Measurements from ENCODE around the gene IVL. TPM values are rescaled to one million over a fixed set of nuclear protein-coding genes. Genes with fewer than 3 reads are reported as not detected.

The IVL gene
- total RNA-seq, 4 donors from 2014 or later: not detected

- intact Hi-C loops (cut with DNase I; ENCODE audit: low total_unique reads): no loop called here
- no peak for ATAC-seq
- no peaks in the 10 kb centered on the region for H3K36me3 ChIP-seq
- no peaks in the 10 kb centered on the region for H3K27me3 ChIP-seq
- no peak overlapping the region for H3K27ac ChIP-seq
- no peaks in the 10 kb centered on the region for H3K4me1 ChIP-seq
- in situ Hi-C loops (cut with MboI; ENCODE audit: low sequenced_read_pairs in 4 of 4): no loop called here
- H3K4me3 ChIP-seq: no peak overlapping the region
- H3K9me3 ChIP-seq: no peaks in the 10 kb centered on the region
- TF ChIP-seq POLR2A (IDR thresholded peaks at IDR 0.05) (no peak), CTCF (IDR thresholded peaks at IDR 0.05 in 4 of 5, conservative IDR thresholded peaks at IDR 0.05 in 1 of 5) (no peak)
- DNase-seq: no peak
Measured at GRCh38 chr1:152879559-152880198, 28.7 kb upstream of the IVL start.

DNA sequence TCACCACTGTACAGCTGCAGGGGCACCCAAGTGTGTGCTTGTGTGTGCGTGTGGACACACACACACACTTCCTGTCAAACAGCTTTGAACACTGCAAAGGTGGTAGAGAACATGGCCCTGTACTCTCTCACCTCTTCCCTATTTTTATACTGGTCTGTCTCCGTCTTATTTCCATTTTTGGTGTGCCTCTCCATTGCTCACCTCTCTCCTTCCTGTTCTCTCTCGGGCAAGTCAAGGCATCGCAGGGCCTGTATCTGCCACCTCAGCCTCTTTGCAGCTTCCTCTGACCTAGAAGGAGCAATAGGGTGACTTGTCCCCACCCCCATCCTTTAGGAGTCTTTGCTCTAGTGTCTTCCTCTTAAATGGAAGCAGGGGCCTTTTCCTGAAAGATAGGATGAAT lies 28.0 kb upstream of the IVL start:
- Histone ChIP-seq H3K27ac (no peak overlapping the region), H3K36me3 (no peaks in the 10 kb centered on the region), H3K4me1 (no peaks in the 10 kb centered on the region), H3K27me3 (no peaks in the 10 kb centered on the region), H3K4me3 (no peak overlapping the region), H3K9me3 (no peaks in the 10 kb centered on the region)
- intact Hi-C loops (cut with DNase I; ENCODE audit: low total_unique reads) (no loop called here), in situ Hi-C loops (cut with MboI; ENCODE audit: low sequenced_read_pairs in 4 of 4) (no loop called here)
- TF ChIP-seq POLR2A (IDR thresholded peaks at IDR 0.05) (no peak), CTCF (IDR thresholded peaks at IDR 0.05 in 4 of 5, conservative IDR thresholded peaks at IDR 0.05 in 1 of 5) (no peak)
- ATAC-seq (no peak), DNase-seq (no peak)

GRCh38 chr1:152880907-152881306 lies 27.4 kb upstream of the IVL start:
- intact Hi-C loops (cut with DNase I; ENCODE audit: low total_unique reads): no loop called here

GRCh38 chr1:152884085-152884484 lies 24.3 kb upstream of the IVL start:
- TF ChIP-seq CTCF (IDR thresholded peaks at IDR 0.05 in 4 of 5, conservative IDR thresholded peaks at IDR 0.05 in 1 of 5) (no peak), POLR2A (IDR thresholded peaks at IDR 0.05) (no peak)
- no peaks in the 10 kb centered on the region for H3K4me1 ChIP-seq
- no peak overlapping the region for H3K4me3 ChIP-seq
- H3K27ac ChIP-seq: no peak overlapping the region
- in situ Hi-C loops (cut with MboI; ENCODE audit: low sequenced_read_pairs in 4 of 4) (no loop called here), intact Hi-C loops (cut with DNase I; ENCODE audit: low total_unique reads) (no loop called here)
- DNase-seq: no peak
- no peaks in the 10 kb centered on the region for H3K27me3 ChIP-seq
- ATAC-seq: no peak
- H3K36me3 ChIP-seq: no peaks in the 10 kb centered on the region
- no peaks in the 10 kb centered on the region for H3K9me3 ChIP-seq

More at GRCh38 chr1:152880907-152881306, 27.4 kb upstream of the IVL start:
- in situ Hi-C loops (cut with MboI; ENCODE audit: low sequenced_read_pairs in 4 of 4): no loop called here
- Histone ChIP-seq H3K4me1 (no peaks in the 10 kb centered on the region), H3K9me3 (no peaks in the 10 kb centered on the region), H3K27me3 (no peaks in the 10 kb centered on the region), H3K4me3 (no peak overlapping the region), H3K36me3 (no peaks in the 10 kb centered on the region), H3K27ac (no peak overlapping the region)
- no peak for ATAC-seq
- no peak for TF ChIP-seq CTCF (IDR thresholded peaks at IDR 0.05 in 4 of 5, conservative IDR thresholded peaks at IDR 0.05 in 1 of 5)
- no peak for TF ChIP-seq POLR2A (IDR thresholded peaks at IDR 0.05)
- no peak for DNase-seq

GRCh38 chr1:152884506-152884905 lies 23.8 kb upstream of the IVL start:
- H3K27ac ChIP-seq: no peak overlapping the region
- intact Hi-C loops (cut with DNase I; ENCODE audit: low total_unique reads): no loop called here
- no peaks in the 10 kb centered on the region for H3K9me3 ChIP-seq
- H3K27me3 ChIP-seq: no peaks in the 10 kb centered on the region
- DNase-seq (no peak), ATAC-seq (no peak)
- TF ChIP-seq CTCF (IDR thresholded peaks at IDR 0.05 in 4 of 5, conservative IDR thresholded peaks at IDR 0.05 in 1 of 5): no peak
- TF ChIP-seq POLR2A (IDR thresholded peaks at IDR 0.05): no peak
- H3K36me3 ChIP-seq: no peaks in the 10 kb centered on the region
- in situ Hi-C loops (cut with MboI; ENCODE audit: low sequenced_read_pairs in 4 of 4): no loop called here
- no peak overlapping the region for H3K4me3 ChIP-seq
- H3K4me1 ChIP-seq: no peaks in the 10 kb centered on the region

Measured in gastrocnemius medialis (tissue), 4 donors.